Nephron (organoid): Measurements from ENCODE around the gene YRDC.
"Not testable (repeated sequence)": the region's sequence is repeated elsewhere in the genome, so short reads cannot be mapped to it uniquely, and the experiment has no call there.

Experiments
- H3K27ac Mint-ChIP-seq, 3 experiments: 2 replicates each; pipeline ENCODE4 v1.8.0; 2020; ENCODE audit warnings: mixed read lengths in 3 of 3, mild to moderate bottlenecking in 2 of 3, moderate library complexity in 1 of 3
- H3K27me3 Mint-ChIP-seq: 2 replicates; pipeline ENCODE4 v1.8.0; 2021; ENCODE audit warnings: low read depth, mild to moderate bottlenecking, moderate library complexity, mixed read lengths
- H3K36me3 Mint-ChIP-seq: 2 replicates; pipeline ENCODE4 v1.8.0; 2020; ENCODE audit warnings: low read depth, mixed read lengths
- H3K4me1 Mint-ChIP-seq: 2 replicates; pipeline ENCODE4 v1.8.0; 2020; ENCODE audit warnings: mixed read lengths
- H3K4me3 Mint-ChIP-seq, 3 experiments: 2 replicates each; pipeline ENCODE4 v1.8.0; 2020; ENCODE audit warnings: mild to moderate bottlenecking in 3 of 3, mixed read lengths in 3 of 3, moderate library complexity in 2 of 3
- H3K9me3 Mint-ChIP-seq: 2 replicates; pipeline ENCODE4 v1.8.0; 2020; ENCODE audit warnings: mixed read lengths
- TF ChIP-seq, protein P1 (sequence below), 3 experiments: fragments of 200-600 bp; sonication (generic); IDR thresholded peaks; one replicate each; pipeline ENCODE4 v1.5.0; 2021; ENCODE audit warnings: antibody characterized with exemption in 3 of 3; ENCODE audit not compliant: unreplicated experiment in 3 of 3

Gene YRDC

DNA sequence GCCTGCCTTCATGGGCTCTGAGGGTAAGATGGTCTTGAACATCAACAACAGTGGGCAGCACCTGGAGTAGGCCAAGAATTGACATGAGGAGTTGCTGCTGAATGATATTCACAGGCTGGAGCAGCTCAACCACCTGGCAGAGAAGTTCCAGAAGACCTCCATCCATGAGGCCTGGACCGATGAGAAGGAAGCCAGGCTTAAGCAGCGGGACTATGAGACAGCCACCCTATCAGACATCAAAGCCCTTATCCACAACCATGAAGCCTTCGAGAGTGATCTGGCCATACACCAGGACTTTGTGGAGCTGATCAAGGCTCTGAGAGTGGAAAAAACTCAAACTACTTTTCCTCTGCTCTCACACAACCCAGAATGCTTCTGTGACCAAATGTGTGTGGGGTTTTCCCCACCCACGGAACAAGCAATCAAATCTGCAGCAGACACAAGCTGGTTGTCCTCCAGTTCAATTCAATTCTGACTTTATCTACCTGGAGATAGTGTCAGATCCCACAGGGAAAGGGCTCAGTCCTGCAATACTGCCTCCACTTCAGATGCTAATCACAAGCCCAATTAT lies 31.0 kb downstream of the YRDC start:
- H3K4me1 Mint-ChIP-seq: no peaks in the 10 kb centered on the region
- H3K4me3 Mint-ChIP-seq: no peak overlapping the region
- no peak overlapping the region for H3K27ac Mint-ChIP-seq
- TF ChIP-seq, protein P1, sequence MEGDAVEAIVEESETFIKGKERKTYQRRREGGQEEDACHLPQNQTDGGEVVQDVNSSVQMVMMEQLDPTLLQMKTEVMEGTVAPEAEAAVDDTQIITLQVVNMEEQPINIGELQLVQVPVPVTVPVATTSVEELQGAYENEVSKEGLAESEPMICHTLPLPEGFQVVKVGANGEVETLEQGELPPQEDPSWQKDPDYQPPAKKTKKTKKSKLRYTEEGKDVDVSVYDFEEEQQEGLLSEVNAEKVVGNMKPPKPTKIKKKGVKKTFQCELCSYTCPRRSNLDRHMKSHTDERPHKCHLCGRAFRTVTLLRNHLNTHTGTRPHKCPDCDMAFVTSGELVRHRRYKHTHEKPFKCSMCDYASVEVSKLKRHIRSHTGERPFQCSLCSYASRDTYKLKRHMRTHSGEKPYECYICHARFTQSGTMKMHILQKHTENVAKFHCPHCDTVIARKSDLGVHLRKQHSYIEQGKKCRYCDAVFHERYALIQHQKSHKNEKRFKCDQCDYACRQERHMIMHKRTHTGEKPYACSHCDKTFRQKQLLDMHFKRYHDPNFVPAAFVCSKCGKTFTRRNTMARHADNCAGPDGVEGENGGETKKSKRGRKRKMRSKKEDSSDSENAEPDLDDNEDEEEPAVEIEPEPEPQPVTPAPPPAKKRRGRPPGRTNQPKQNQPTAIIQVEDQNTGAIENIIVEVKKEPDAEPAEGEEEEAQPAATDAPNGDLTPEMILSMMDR (IDR thresholded peaks at IDR 0.05; ENCODE audit: unreplicated experiment in 3 of 3): no peak
- H3K27me3 Mint-ChIP-seq: peaks cover 42% of the 10 kb centered on the region
- H3K36me3 Mint-ChIP-seq: no peaks in the 10 kb centered on the region
- peaks cover 9% of the 10 kb centered on the region for H3K9me3 Mint-ChIP-seq

DNA sequence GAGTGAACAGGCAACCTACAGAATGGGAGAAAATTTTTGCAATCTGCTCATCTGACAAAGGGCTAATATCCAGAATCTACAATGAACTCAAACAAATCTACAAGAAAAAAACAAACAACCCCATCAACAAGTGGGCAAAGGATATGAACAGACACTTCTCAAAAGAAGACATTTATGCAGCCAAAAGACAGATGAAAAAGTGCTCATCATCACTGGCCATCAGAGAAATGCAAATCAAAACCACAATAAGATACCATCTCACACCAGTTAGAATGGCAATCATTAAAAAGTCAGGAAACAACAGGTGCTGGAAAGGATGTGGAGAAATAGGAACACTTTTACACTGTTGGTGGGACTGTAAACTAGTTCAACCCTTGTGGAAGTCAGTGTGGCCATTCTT lies 36.6 kb downstream of the YRDC start:
- H3K36me3 Mint-ChIP-seq, H3K9me3 Mint-ChIP-seq, H3K4me3 Mint-ChIP-seq, H3K27ac Mint-ChIP-seq, H3K4me1 Mint-ChIP-seq: not testable (repeated sequence)
- H3K27me3 Mint-ChIP-seq: peaks cover 53% of the 10 kb centered on the region

DNA sequence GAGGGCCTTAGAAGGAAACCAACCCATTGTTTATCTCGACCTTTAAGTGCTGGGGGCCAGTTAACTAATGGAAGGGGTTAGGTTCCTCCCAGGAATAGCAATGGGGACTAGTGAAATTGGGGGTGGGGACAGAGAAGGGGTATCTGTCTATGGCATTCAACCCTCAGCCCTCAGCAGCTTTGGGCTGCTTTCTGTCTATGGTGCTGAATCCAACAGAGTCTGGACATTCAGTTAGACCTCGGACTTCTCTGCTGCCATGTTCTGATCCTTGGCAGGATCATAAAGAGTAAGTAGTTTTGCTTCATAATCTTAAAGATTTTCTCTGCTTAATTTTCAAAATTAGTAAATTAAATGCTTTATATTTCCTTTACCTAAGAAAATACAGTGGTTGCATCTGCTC lies 40.5 kb downstream of the YRDC start:
- H3K9me3 Mint-ChIP-seq: peaks cover 7% of the 10 kb centered on the region
- no peaks in the 10 kb centered on the region for H3K4me1 Mint-ChIP-seq
- no peaks in the 10 kb centered on the region for H3K36me3 Mint-ChIP-seq
- H3K27ac Mint-ChIP-seq: no peak overlapping the region
- peaks cover 87% of the 10 kb centered on the region for H3K27me3 Mint-ChIP-seq
- TF ChIP-seq, protein P1 (IDR thresholded peaks at IDR 0.05; ENCODE audit: unreplicated experiment in 3 of 3): no peak
- no peak overlapping the region for H3K4me3 Mint-ChIP-seq

DNA sequence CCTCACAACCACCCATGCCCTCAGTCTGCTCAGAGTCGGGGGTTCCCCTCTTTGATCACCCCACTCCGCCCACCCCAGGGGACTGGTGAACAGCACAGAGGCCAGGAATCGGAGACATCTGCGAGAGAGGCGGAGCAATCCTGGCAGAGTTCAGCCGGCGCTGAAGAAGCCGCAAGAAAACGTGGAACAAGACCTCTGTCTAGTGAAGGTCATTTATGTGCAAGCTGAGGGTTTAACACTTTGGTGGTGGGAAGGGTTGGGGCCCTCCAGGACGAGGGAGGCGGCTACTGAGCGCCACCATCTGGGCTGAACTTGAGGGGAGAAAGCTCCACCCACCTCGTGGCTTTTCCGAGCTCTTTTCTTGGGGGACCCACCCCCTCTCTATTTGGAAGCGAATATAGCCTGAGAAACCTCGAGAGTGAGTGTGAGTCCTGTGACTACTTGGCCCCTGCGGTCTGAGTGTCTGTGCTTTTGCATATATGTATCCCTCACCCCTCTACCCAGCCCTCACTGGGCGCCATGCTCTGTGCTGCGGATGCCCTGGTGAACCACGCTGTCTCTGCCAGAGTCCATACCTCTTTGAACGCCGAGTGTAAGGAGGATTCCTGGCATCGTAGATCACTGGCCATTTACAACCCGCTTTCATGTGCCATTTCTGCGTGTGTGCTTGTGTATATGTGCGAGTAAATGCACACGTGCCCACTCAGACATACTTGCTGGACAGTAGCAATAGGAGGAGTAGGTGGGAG lies 41.9 kb downstream of the YRDC start:
- no peaks in the 10 kb centered on the region for H3K36me3 Mint-ChIP-seq
- peak overlapping the region in 1 of 3 experiments; percentile 2 for H3K4me3 Mint-ChIP-seq
- H3K4me1 Mint-ChIP-seq: no peaks in the 10 kb centered on the region
- H3K27ac Mint-ChIP-seq: no peak overlapping the region
- peaks cover 94% of the 10 kb centered on the region for H3K27me3 Mint-ChIP-seq
- peaks cover 7% of the 10 kb centered on the region for H3K9me3 Mint-ChIP-seq
- TF ChIP-seq, protein P1 (IDR thresholded peaks at IDR 0.05; ENCODE audit: unreplicated experiment in 3 of 3): no peak

DNA sequence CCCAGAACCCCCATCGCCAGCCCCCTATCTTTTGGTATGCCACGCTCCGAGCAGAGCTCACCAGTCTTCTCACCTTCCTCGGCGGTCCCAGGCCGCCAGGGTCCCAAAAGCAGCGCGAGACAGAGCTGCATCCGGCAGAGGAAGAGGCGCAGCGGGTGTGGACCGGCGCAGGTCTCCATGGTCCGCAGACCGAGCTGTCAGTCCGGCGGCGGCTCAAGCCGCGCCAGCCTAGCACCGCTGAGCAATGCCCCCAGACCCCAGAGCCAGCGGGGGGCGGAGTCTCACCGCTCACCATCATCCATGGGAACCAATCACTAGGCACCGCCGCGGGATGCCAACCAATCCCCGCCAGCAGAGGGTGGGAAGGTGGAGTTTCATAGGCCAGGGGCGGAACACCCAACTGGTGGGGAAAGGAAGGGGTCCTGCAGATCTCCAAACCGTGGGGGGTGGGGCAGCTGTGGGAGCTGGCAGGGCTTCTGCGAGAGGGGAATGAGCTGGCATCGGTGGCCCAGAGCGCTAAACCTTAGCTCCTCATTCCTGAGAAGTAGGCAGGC lies 43.0 kb downstream of the YRDC start, which contains the start of gene EPHA10:
EPHA10 (minus strand) TSS at position 233 of the 554 bp plus-strand sequence; CDS start at position 179, 54 bp downstream.
- Mint-ChIP-seq H3K27ac (no peak within 1 kb of the TSS), H3K36me3 (no peaks in the 10 kb centered on the region), H3K27me3 (peaks cover 83% of the 10 kb centered on the region), H3K4me1 (no peaks in the 10 kb centered on the region), H3K9me3 (peaks cover 4% of the 10 kb centered on the region), H3K4me3 (peak within 1 kb of the TSS; percentile 1 to 43 (median 13))
- TF ChIP-seq, protein P1 (IDR thresholded peaks at IDR 0.05; ENCODE audit: unreplicated experiment in 3 of 3): no peak

DNA sequence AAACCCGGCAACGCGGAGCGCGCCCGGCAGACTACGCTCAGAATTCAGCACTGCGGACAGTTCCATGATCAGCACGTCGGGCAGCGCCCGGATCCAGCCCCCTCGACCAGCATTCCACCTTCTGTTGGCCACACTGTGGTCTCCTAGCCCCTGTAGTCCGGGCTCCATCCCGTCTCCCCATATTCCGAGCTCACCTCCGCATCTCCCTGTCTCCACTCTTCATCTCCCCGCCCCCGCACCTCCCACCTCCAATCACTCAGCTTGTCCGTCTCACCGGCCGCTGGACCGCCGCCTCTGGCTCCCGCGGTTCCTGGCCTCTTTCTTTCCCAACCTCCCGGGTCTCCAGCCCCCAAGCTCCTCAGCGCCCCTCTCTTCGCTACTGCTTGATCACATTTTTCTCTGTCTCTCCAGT lies 43.6 kb downstream of the YRDC start:
- Mint-ChIP-seq H3K36me3 (no peaks in the 10 kb centered on the region), H3K27me3 (peaks cover 78% of the 10 kb centered on the region), H3K9me3 (peaks cover 4% of the 10 kb centered on the region)

More for the DNA sequence above, 43.6 kb downstream of the YRDC start:
- Mint-ChIP-seq H3K4me3 (peak overlapping the region; percentile 1 to 43 (median 13)), H3K4me1 (no peaks in the 10 kb centered on the region), H3K27ac (no peak overlapping the region)
- TF ChIP-seq, protein P1 (IDR thresholded peaks at IDR 0.05; ENCODE audit: unreplicated experiment in 3 of 3): no peak
